ENCODE data around the gene ZPR1. TPM values are rescaled to one million over a fixed set of nuclear protein-coding genes. Genes with fewer than 3 reads are reported as not detected.
"Not testable (repeated sequence)": the region's sequence is repeated elsewhere in the genome, so short reads cannot be mapped to it uniquely, and the experiment has no call there.

Gene ZPR1
- polyA plus RNA-seq, 3 donors from 2014 or later: 27.8 to 34.3 (median 31.5) TPM

DNA sequence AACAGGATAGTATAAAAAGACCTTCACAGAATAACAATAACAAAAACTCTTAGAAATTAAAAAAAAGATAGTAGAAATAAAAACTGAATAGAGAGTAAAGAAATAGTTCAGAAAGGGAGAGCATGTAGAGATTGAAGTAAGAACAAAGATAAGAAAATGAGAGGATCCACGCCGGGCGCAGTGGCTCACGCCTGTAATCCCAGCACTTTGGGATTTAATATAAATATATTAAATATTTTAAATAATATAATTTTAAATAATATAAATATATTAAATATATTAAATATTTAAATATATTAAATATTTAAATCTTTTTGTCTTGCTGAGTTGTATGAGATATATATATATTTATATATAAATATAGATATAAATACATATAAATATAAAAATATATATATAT lies 24.3 kb upstream of the ZPR1 start:
- no peaks in the 10 kb centered on the region for H3K9me3 Mint-ChIP-seq
- no peak overlapping the region for H3K4me3 Mint-ChIP-seq
- H3K36me3 Mint-ChIP-seq: peaks cover 0 to under 1% (median 0%) of the 10 kb centered on the region in 3 donors
- no peaks in the 10 kb centered on the region for H3K27me3 Mint-ChIP-seq (ENCODE audit: low read depth in 3 of 3)
- H3K4me1 Mint-ChIP-seq: peaks cover 0 to 4% of the 10 kb centered on the region in 2 donors
- no peak overlapping the region for H3K27ac Mint-ChIP-seq
- DNase-seq: no peak

DNA sequence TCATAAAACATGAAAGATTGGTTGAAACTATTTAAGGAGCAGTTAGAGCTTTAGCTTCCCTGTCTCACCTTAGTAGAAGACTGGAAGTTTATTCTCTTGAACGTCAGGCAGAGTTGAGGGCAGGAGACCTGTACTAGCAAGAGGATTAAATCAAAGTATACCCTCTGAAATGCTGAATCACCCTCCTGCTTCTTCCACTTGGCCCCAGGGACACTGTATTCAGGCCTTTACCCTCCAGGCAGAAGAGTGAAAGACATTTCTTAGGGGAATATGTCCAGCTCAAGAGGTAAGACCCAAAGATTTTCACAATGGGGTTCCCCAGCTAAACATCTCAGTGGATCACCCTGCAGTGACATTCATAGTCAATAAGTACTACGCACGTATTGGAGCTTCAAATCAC lies 23.4 kb upstream of the ZPR1 start:
- peaks cover 0 to 4% of the 10 kb centered on the region in 2 donors for H3K4me1 Mint-ChIP-seq
- no peak overlapping the region for H3K4me3 Mint-ChIP-seq
- H3K9me3 Mint-ChIP-seq: no peaks in the 10 kb centered on the region
- H3K27ac Mint-ChIP-seq: no peak overlapping the region
- DNase-seq: no peak
- no peaks in the 10 kb centered on the region for H3K27me3 Mint-ChIP-seq (ENCODE audit: low read depth in 3 of 3)
- H3K36me3 Mint-ChIP-seq: peaks cover 0 to 4% (median 0%) of the 10 kb centered on the region in 3 donors

DNA sequence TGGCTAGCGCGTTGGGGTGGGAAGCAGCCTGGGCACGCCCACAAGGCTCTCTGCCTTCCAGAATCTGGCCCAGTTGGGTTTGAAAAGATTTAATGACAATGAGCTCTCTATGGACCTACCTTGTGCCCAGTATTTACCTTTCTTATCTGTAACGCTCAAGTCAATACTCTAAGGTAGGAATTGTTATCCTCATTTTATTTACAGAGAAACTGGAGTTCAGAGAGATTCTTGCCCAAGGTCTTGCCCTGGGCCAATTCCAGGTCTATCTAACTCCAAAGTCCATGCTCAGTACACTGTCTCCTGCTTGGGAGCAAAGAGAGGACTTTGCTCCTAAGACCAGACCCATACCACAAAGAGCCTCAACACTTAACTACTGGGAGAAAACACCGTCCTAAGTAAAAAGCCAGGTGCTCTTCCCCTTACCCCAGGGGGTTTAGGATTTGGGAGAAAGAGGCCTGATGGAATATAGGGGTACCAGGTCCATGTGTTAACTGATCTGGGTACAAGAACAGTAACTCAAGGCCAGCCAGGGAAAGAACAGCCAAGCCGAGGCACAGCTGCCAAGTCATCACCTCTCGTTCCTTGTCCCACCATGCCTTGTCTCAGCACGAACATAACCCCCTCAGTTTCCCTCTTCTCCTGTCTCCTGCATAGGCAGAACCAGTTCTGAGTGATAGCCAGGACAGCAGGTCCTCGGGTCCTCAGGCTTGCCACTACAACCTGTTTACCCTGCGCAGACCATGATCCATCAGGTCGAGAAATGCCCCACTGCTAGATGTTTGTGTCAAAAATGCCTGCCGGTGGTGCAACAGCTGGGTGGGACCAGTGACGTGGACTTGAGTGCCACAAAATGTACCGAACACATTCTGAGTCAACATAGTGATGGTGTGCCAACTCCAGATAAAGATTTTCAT lies 20.7 kb upstream of the ZPR1 start:
- Mint-ChIP-seq H3K9me3 (no peaks in the 10 kb centered on the region), H3K4me1 (peaks cover 0 to 4% of the 10 kb centered on the region in 2 donors), H3K4me3 (no peak overlapping the region), H3K36me3 (peaks cover 0 to 4% (median 0%) of the 10 kb centered on the region in 3 donors), H3K27ac (no peak overlapping the region), H3K27me3 (ENCODE audit: low read depth in 3 of 3) (peaks cover 0 to 3% (median 0%) of the 10 kb centered on the region in 3 donors)
- no peak for DNase-seq

DNA sequence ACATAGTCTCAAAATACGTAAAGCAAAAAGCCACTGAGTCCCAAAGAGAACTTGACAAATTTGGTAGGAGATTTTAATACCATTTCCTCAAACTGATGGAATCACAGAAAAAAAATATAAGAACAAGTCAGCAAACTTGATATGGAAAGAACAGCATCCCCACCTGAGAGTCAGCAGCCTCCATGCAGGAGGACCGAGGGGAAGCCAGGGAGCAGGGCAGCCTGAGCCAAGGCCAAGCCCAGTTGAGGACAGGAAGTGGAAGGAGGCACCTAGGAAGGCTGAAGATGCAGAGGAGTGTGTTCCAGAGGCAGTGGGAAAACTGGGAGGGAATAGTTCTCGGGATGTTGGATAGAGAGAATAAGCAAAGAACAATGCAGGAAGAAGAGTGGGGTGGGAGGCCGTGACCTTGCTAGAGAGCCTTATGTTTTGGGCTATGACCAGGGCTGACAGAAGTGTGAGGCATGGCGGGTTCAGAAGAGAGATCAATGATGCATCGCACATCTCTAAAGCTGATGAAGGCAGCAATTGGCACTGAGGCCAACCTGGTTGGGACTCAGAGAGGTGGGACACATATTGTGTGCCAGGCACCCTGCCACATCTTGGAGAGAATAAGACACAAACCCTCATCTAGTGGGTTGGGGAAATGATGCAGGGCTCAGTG lies 19.9 kb upstream of the ZPR1 start:
- H3K36me3 Mint-ChIP-seq: peaks cover 0 to 4% (median 0%) of the 10 kb centered on the region in 3 donors
- H3K4me1 Mint-ChIP-seq: no peaks in the 10 kb centered on the region
- H3K9me3 Mint-ChIP-seq: no peaks in the 10 kb centered on the region
- peaks cover 0 to 3% (median 1%) of the 10 kb centered on the region in 3 donors for H3K27me3 Mint-ChIP-seq (ENCODE audit: low read depth in 3 of 3)
- no peak for DNase-seq
- no peak overlapping the region for H3K27ac Mint-ChIP-seq
- no peak overlapping the region for H3K4me3 Mint-ChIP-seq

DNA sequence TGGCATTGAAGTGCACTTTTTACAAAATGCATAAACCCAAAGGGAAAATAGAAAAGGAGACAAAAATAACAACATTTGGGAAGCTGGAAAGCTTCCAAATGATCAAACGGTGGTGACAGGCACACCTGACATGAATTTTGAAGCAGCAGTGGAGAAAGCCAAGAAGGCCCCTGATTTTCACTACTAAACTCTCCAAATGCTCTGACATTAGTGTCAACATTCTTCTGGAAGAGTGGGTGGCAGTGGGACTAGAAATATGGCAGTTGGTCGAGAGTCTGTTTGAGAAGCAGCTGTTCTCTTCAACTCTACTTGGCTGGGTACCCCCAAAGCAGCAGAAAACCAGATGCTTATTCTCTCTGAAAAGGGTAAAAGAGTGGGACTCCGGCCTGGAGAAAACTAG lies 16.2 kb upstream of the ZPR1 start:
- Mint-ChIP-seq H3K4me1 (no peaks in the 10 kb centered on the region), H3K27ac (no peak overlapping the region), H3K9me3 (no peaks in the 10 kb centered on the region), H3K36me3 (peaks cover 0 to 4% (median 0%) of the 10 kb centered on the region in 3 donors), H3K4me3 (no peak overlapping the region), H3K27me3 (ENCODE audit: low read depth in 3 of 3) (peaks cover 2 to 5% (median 3%) of the 10 kb centered on the region in 3 donors)
- DNase-seq: no peak

DNA sequence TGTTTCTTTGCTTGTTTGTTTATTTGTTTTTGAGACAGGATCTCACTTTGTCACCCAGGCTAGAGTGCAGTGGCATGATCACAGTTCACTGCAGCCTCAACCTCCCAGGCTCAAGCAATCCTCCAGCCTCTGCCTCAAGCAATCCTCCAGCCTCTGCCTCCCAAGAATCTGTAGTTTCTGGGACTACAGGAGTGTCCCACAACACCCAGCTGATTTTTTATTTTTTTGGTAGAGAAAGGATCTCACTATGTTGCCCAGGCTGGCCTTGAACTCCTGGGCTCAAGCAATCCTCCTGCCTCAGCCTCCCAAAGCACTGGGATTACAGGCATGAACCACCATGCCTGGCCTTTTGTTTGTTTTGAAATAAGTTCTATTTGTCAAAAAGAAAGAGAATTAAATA lies 13.8 kb upstream of the ZPR1 start:
- not testable (repeated sequence) for H3K27me3 Mint-ChIP-seq (ENCODE audit: low read depth in 3 of 3); H3K9me3 Mint-ChIP-seq; H3K36me3 Mint-ChIP-seq; H3K4me3 Mint-ChIP-seq; DNase-seq; H3K4me1 Mint-ChIP-seq; H3K27ac Mint-ChIP-seq

DNA sequence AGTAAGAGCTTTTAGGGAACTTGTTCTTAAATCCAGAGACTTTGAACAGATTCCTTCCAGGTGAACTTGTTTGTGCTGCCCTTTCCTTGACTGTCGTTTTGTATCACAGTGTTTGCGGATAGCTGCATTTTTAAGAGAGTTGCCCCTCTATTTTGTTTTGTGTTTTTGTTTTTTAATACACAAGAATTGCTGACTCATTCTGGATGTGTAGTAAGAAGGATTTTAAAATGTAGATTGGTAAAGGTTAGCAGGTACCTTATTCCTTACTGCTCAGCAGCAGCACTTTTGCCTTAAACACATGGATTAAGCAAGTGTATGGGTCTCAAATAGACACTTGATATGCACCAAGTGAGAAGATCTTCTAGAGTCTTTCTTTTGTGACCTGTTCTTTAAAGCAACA lies 12.8 kb upstream of the ZPR1 start:
- Mint-ChIP-seq H3K27me3 (ENCODE audit: low read depth in 3 of 3) (peaks cover 2 to 6% (median 5%) of the 10 kb centered on the region in 3 donors), H3K4me3 (no peak overlapping the region), H3K9me3 (no peaks in the 10 kb centered on the region), H3K27ac (no peak overlapping the region), H3K4me1 (no peaks in the 10 kb centered on the region), H3K36me3 (no peaks in the 10 kb centered on the region)
- DNase-seq: no peak

DNA sequence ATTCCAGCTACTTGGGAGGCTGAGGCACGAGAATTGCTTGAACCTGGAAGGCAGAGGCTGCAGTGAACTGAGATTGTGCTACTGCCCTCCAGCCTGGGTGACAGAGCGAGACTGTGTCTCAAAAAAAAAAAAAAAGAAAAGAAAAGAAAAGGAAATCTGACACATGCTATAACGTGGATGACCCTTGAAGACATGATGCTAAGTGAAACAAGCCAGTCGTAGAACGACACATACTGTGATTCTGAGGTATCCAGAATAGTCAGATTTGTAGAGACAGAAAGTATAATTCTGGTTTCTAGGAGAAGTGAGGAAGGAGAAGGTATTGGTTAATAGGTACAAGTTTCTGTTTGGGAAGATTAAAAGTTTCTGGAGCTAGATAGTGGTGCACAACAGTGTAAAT lies 10.5 kb upstream of the ZPR1 start:
- H3K27me3 Mint-ChIP-seq (ENCODE audit: low read depth in 3 of 3): peaks cover 2 to 6% (median 4%) of the 10 kb centered on the region in 3 donors

DNA sequence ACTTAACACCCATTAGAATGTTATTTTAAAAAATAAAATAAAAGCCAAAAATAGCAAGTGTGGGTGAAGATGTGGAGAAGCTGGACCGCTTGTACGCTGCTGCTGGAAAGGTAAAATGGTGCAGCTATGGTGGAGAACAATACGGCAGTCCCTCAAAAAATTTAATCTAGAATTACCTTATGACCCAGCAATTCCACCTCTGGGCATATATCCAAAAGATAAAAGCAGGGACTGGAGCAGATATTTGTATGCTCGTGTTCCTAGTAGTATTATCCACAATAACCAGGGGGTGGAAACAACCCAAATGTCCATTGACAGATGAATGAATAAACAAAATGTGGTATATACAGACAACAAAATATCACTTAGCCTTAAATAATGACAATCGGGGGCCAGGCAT lies 10.0 kb upstream of the ZPR1 start:
- H3K4me3 Mint-ChIP-seq: no peak overlapping the region

More for the DNA sequence above, 10.5 kb upstream of the ZPR1 start:
- H3K4me3 Mint-ChIP-seq: no peak overlapping the region
- H3K9me3 Mint-ChIP-seq: no peaks in the 10 kb centered on the region
- DNase-seq: no peak
- H3K4me1 Mint-ChIP-seq: no peaks in the 10 kb centered on the region
- H3K27ac Mint-ChIP-seq: peak overlapping the region in 1 of 6 donors; percentile 20
- H3K36me3 Mint-ChIP-seq: no peaks in the 10 kb centered on the region

DNA sequence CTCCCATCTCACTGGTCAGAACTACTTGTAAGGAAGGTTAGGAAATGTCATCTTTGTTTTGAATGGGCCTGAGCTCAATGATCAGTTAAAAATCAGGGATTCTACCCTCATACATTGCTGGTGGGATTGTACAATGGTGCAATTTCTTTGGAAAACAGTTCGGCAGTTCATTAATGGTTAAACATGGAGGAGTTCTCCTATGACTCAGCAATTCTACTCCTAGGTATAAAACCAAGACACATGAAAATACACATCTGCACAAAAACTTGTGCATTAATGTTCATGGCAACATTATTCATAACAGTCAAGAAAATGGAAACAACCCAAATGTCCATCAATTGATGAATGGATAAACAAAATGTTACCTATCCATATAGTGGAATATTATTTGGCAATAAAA lies 8.7 kb upstream of the ZPR1 start:
- DNase-seq: no peak
- no peaks in the 10 kb centered on the region for H3K4me1 Mint-ChIP-seq
- H3K9me3 Mint-ChIP-seq: no peaks in the 10 kb centered on the region
- H3K36me3 Mint-ChIP-seq: no peaks in the 10 kb centered on the region
- H3K27me3 Mint-ChIP-seq (ENCODE audit: low read depth in 3 of 3): peaks cover 1 to 4% (median 2%) of the 10 kb centered on the region in 3 donors
- H3K4me3 Mint-ChIP-seq: no peak overlapping the region
- no peak overlapping the region for H3K27ac Mint-ChIP-seq

More for the DNA sequence above, 10.0 kb upstream of the ZPR1 start:
- Mint-ChIP-seq H3K9me3 (no peaks in the 10 kb centered on the region), H3K4me1 (no peaks in the 10 kb centered on the region), H3K27ac (no peak overlapping the region), H3K36me3 (no peaks in the 10 kb centered on the region), H3K27me3 (ENCODE audit: low read depth in 3 of 3) (peaks cover 2 to 5% (median 4%) of the 10 kb centered on the region in 3 donors)
- no peak for DNase-seq

DNA sequence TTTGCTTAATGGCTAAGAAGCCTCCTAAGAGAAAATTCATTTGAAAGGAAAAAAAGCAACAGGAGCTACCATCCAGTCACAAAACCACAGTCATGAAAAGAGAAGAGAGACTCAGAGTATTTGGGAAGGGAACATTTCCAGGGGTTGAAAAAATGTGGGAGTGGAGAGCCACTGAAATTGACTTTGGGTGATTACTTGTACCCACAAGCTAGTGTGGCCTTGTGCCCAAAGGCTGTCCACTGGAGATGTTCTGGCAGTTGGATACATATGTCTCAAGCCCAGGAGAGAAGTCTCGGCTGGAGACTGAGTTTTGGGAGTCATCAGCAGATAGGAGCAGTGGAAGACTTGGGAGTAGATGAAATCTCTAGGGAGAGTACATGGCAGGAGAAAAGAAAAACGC lies 7.0 kb upstream of the ZPR1 start:
- Mint-ChIP-seq H3K9me3 (no peaks in the 10 kb centered on the region), H3K27ac (no peak overlapping the region)

DNA sequence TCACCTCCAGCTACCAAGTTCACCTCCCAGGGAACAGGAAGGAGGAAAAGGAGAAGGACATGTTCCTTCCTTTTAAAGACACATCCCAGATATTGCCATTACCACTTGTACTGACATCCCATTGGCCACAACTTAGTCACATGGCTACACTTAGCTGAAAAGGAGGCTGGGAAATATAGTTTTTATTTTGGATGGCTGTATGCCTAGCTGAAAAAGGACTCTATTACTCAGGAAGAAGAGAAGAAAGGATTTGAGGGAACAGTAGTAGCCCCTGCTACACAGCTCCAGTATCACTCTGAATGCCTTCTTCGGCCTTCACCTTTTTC lies 5.9 kb upstream of the ZPR1 start:
- Mint-ChIP-seq H3K27ac (no peak overlapping the region), H3K4me3 (no peak overlapping the region), H3K36me3 (no peaks in the 10 kb centered on the region), H3K9me3 (no peaks in the 10 kb centered on the region), H3K27me3 (ENCODE audit: low read depth in 3 of 3) (peaks cover 2 to 4% (median 4%) of the 10 kb centered on the region in 3 donors), H3K4me1 (peaks cover 3 to 7% of the 10 kb centered on the region in 2 donors)
- no peak for DNase-seq

More for the DNA sequence above, 7.0 kb upstream of the ZPR1 start:
- no peak overlapping the region for H3K4me3 Mint-ChIP-seq
- no peak for DNase-seq
- peaks cover 3 to 6% of the 10 kb centered on the region in 2 donors for H3K4me1 Mint-ChIP-seq
- peaks cover 2 to 4% (median 4%) of the 10 kb centered on the region in 3 donors for H3K27me3 Mint-ChIP-seq (ENCODE audit: low read depth in 3 of 3)
- H3K36me3 Mint-ChIP-seq: no peaks in the 10 kb centered on the region

DNA sequence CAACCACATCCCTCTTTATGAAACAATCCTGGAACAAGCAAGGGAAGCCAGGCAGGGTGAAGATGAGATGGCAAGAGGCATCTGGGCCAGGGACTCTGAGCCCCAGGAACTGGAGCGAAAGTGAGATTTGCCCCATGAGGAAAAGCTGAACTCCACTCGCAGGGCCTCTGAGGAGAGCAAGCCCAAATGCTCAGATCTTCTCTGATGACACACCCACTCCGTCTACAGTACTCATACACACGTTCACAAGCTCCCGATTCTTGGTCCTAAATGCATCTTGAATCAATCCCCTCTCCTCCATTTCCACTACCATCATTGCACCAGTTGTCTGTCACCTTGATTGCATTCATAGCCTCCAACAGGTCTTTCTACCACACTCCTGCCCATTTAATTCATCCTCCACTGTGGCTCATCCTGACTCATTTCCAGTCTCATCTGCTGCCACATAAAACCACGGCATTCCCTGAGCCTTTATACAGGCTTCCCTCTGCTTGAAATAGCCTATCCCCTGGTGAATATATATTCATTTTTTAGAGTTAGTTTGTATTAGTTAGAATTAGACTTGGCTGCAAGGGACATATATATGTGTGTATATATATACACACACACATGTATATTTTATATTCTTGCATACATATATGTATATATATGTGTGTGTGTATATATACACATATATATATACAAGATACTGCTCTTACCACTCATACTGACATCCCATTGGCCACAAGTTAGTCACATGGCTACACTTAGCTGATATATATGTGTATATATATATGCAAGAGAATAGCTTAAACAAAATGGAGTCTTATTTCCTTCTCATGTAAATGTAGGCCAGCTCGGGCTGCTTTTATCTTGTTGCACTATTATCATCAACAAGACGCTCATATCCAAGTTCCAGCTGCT lies 5.3 kb upstream of the ZPR1 start:
- H3K36me3 Mint-ChIP-seq: no peaks in the 10 kb centered on the region
- no peak overlapping the region for H3K4me3 Mint-ChIP-seq
- H3K27me3 Mint-ChIP-seq (ENCODE audit: low read depth in 3 of 3): peaks cover 5 to 6% (median 5%) of the 10 kb centered on the region in 3 donors
- no peaks in the 10 kb centered on the region for H3K9me3 Mint-ChIP-seq
- no peak for DNase-seq
- peaks cover 9 to 13% of the 10 kb centered on the region in 2 donors for H3K4me1 Mint-ChIP-seq
- H3K27ac Mint-ChIP-seq: peak overlapping the region in 1 of 6 donors; percentile 33

Measured in immature natural killer cell (primary cell).